OCI-LY3 (cell line): Measurements from ENCODE around the gene VSIG10L.

ENCODE experiments used
- CTCF ChIP-seq: fragments of 200-600, 300-600 bp; sonication (generic); IDR thresholded peaks from 2 replicates; pipeline ENCODE4 v1.5.1; 2014; ENCODE audit warnings: antibody characterized with exemption, low read length, low read depth
- EZH2phosphoT487 ChIP-seq: fragments of 200-600 bp; shearing (Covaris generic); IDR thresholded peaks from 2 replicates; pipeline ENCODE4 v1.6.1; 2018; ENCODE audit warnings: antibody characterized with exemption, mixed run types, low read depth

DNA sequence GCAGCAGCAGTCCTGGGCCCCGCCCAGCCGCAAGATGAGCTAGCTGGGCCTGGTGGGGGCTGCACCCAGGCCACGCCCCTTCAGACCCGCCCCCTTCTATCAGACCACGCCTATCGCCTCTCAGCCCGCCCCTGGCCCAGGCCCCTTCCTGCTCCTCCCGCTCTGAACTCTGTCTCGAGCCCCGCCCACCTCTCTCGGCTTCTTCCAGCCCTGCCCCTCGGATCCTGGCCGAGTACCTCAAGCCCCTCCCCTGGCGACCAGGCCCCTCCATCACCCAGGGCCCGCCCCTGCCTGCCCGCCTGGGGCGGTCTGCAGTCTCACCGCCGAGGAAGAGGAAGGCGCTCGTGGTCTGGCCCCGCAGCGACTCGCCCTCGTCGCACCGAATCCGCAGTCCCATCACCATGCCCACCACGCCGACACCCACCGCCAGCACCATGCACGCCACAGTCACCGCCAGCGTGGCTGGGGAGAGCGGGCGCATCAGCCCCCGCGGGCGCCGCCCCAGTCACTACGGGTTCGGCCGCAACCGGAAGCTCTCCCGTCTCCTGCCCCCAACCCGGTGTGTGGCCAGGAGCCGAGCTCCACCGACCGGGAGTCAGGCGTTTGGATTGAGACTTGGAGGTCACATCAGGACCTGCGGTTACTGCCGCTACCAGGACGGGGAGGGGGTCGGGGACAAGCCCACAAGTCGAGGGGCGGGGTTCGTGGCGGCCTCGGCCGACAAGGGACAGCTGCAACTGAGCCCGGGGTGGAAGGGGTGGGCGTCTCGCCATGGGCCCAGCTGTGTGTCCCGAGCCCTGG lies 25.8 kb upstream of the VSIG10L start:
- TF ChIP-seq CTCF, result no peak
- no peak for TF ChIP-seq EZH2phosphoT487
